CD14-positive monocyte (primary cell): ENCODE data around the gene MXRA8. TPM values are rescaled to one million over a fixed set of nuclear protein-coding genes. Genes with fewer than 3 reads are reported as not detected.

Source experiments
- DNase-seq, 3 donors: peaks; one replicate each; pipeline ENCODE4 v3.0.0-alpha.2; 2011 to 2022
- H2AFZ ChIP-seq: 2 replicates; pipeline ENCODE4 v1.6.0; 2012; ENCODE audit warnings: mild to moderate bottlenecking, low read depth, low read length, inconsistent platforms; ENCODE audit not compliant: insufficient read depth, poor library complexity, severe bottlenecking
- H3K27ac ChIP-seq, 2 donors: 1 replicate in 1 of 2; 2 replicates in 1 of 2; pipeline ENCODE4 v1.5.1; 2012 to 2013; ENCODE audit warnings: low read length in 2 of 2, control low read depth in 1 of 2, inconsistent platforms in 1 of 2, low read depth in 1 of 2, mild to moderate bottlenecking in 1 of 2
- H3K27me3 ChIP-seq, 2 donors: one replicate each; pipeline versions ENCODE4 v1.6.0 to v1.6.1; 2011 to 2013; ENCODE audit warnings: low read length in 2 of 2; ENCODE audit not compliant: control insufficient read depth in 2 of 2, insufficient read depth in 2 of 2
- H3K36me3 ChIP-seq, 2 donors: replicated peaks in 1 of 2; 1 replicate in 1 of 2; 2 replicates in 1 of 2; pipeline versions ENCODE4 v1.5.1 to v1.6.1; 2012 to 2013; ENCODE audit warnings: low read length in 2 of 2, control low read depth in 1 of 2, inconsistent platforms in 1 of 2, mild to moderate bottlenecking in 1 of 2; ENCODE audit not compliant: insufficient read depth in 2 of 2, control insufficient read depth in 1 of 2
- H3K4me1 ChIP-seq, 2 donors: 1 replicate in 1 of 2; 2 replicates in 1 of 2; pipeline versions ENCODE4 v1.5.1 to v1.6.1; 2012 to 2013; ENCODE audit warnings: low read length in 2 of 2, control low read depth in 1 of 2, inconsistent platforms in 1 of 2, mild to moderate bottlenecking in 1 of 2, moderate library complexity in 1 of 2; ENCODE audit not compliant: insufficient read depth in 2 of 2, control insufficient read depth in 1 of 2
- H3K4me2 ChIP-seq: replicated peaks from 2 replicates; pipeline ENCODE3; 2012; ENCODE audit warnings: low read length, moderate library complexity, mild to moderate bottlenecking; ENCODE audit not compliant: poor library complexity, severe bottlenecking; ENCODE audit errors: extremely low read depth
- H3K4me3 ChIP-seq, 3 experiments: fragments of 200-600 bp in 1 of 3; sonication (generic) in 1 of 3; replicated peaks in 1 of 3; 1 replicate in 2 of 3; 2 replicates in 1 of 3; pipeline ENCODE4 v1.5.1; 2011 to 2013; ENCODE audit warnings: low read length in 3 of 3, mild to moderate bottlenecking in 3 of 3, control low read depth in 2 of 3, low read depth in 2 of 3, inconsistent platforms in 1 of 3, moderate library complexity in 1 of 3
- H3K79me2 ChIP-seq: 2 replicates; pipeline ENCODE4 v1.6.0; 2012; ENCODE audit warnings: mild to moderate bottlenecking, control low read depth, inconsistent platforms, low read length, moderate library complexity; ENCODE audit not compliant: insufficient read depth
- H3K9ac ChIP-seq: 2 replicates; pipeline ENCODE4 v1.6.0; 2017; ENCODE audit warnings: low read length, mild to moderate bottlenecking; ENCODE audit not compliant: insufficient read depth, poor library complexity, severe bottlenecking
- H3K9me3 ChIP-seq, 2 donors: replicated peaks in 1 of 2; 1 replicate in 1 of 2; 2 replicates in 1 of 2; pipeline versions ENCODE4 v1.5.1 to v1.6.1; 2012 to 2013; ENCODE audit warnings: low read length in 2 of 2, control low read depth in 1 of 2; ENCODE audit not compliant: control insufficient read depth in 1 of 2, insufficient read depth in 1 of 2
- H4K20me1 ChIP-seq: 2 replicates; pipeline ENCODE4 v1.6.0; 2012; ENCODE audit warnings: mild to moderate bottlenecking, low read length, control low read depth, moderate library complexity; ENCODE audit not compliant: insufficient read depth
- H3K27ac Mint-ChIP-seq, 7 donors: one replicate each; pipeline ENCODE4 v1.8.0; 2020; ENCODE audit warnings: mild to moderate bottlenecking in 7 of 7, mixed read lengths in 7 of 7, moderate library complexity in 6 of 7, inconsistent platforms in 2 of 7
- H3K27me3 Mint-ChIP-seq, 3 donors: one replicate each; pipeline ENCODE4 v1.8.0; 2021 to 2022; ENCODE audit warnings: low read depth in 3 of 3, mild to moderate bottlenecking in 3 of 3, mixed read lengths in 3 of 3, moderate library complexity in 3 of 3, inconsistent platforms in 1 of 3
- H3K36me3 Mint-ChIP-seq, 2 donors: one replicate each; pipeline ENCODE4 v1.8.0; 2020; ENCODE audit warnings: mixed read lengths in 2 of 2, inconsistent platforms in 1 of 2, mild to moderate bottlenecking in 1 of 2
- H3K4me1 Mint-ChIP-seq: one replicate; pipeline ENCODE4 v1.8.0; 2020; ENCODE audit warnings: mild to moderate bottlenecking, mixed read lengths
- H3K4me3 Mint-ChIP-seq, 2 donors: one replicate each; pipeline ENCODE4 v1.8.0; 2020; ENCODE audit warnings: mild to moderate bottlenecking in 2 of 2, mixed read lengths in 2 of 2, moderate library complexity in 1 of 2
- H3K9me3 Mint-ChIP-seq, 7 donors: one replicate each; pipeline ENCODE4 v1.8.0; 2020 to 2022; ENCODE audit warnings: mixed read lengths in 7 of 7, mild to moderate bottlenecking in 6 of 7, moderate library complexity in 6 of 7, inconsistent platforms in 2 of 7
- WGBS: methylation state at CpG from one replicate; pipeline ENCODE4 v1.1.5; 2013; ENCODE audit warnings: missing lambda C conversion rate; ENCODE audit not compliant: insufficient coverage; 5-methylcytosine and 5-hydroxymethylcytosine counted together
- intact Hi-C, 2 donors: fragments of 100-400 bp; cut with micrococcal nuclease; formaldehyde crosslinking; loops; one replicate each; pipeline versions ENCODE4 v1.15.0 to v1.15.1; 2023
- polyA plus RNA-seq, 3 donors: library from polyadenylated mRNA; depleted of rRNA in 1 of 3; unstranded in 2 of 3; stranded (reverse) in 1 of 3; fragments of 300-500 nt in 2 of 3; fragments of >200 nt in 1 of 3; fragmentation: Illumina TruSeq in 2 of 3; gene quantifications; 1 replicate in 2 of 3; 2 replicates in 1 of 3; pipeline ENCODE4 v1.2.3, GENCODE V29; 2012 to 2021
- TF ChIP-seq, protein P1 (sequence below): fragments of 200-600 bp; IDR thresholded peaks from one replicate; pipeline ENCODE4 v1.8.0; 2022; ENCODE audit warnings: antibody characterized with exemption, mild to moderate bottlenecking

Gene MXRA8
- polyA plus RNA-seq, 3 donors = not detected

DNA sequence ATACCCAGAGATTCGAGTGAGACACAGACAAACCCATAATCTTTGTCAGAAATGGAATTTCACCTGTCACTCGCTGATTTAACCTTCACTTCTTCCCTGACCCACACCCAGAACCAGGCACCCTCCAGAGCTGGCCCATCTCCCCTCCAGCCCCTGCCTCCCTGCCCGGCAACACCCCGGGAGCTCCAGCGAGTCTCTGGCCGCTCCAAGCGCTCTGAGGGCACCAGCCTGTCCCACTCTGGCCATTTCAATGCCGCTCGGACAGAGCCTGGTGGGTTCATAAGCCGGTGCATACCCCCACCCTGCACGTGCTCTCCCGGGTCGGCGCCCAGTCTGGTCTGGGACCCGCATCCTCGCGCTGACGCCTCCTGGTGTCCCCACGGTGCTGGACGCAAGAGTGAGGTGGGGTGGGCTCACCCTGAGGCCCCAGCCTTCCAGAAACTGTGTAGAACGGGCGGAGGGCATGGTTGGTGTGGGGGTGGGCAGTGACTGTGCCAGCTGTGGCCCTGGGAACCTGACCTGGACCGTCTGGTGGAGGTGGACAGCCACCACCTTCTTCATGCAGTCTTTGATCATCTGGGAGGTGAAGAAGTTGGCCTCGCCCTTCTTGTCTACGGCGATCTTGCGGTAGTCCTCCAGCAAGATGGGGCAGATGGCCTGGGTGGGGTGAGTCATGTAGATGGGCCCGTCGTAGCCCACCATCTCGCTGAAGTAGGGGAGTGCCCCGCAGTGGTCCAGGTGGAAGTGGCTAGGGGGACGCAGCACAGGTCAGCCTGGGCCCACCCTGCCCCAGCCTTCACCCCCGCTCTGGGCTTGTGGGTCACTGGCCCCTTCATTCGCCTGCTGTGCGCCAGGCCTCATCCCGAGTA is 39.3 kb downstream of the MXRA8 start:
- H4K20me1 ChIP-seq = peaks cover 73% of the 10 kb centered on the region

GRCh38 chr1:1318131-1318652 is 40.2 kb downstream of the MXRA8 start:
- Histone ChIP-seq H3K4me2 (no peak overlapping the region), H2AFZ (no peak overlapping the region), H3K27ac (no peak overlapping the region), H3K27me3 (no peaks in the 10 kb centered on the region), H3K4me3 (no peak overlapping the region), H4K20me1 (peaks cover 78% of the 10 kb centered on the region), H3K4me1 (peaks cover 4% of the 10 kb centered on the region in 2 donors), H3K79me2 (peaks cover 30% of the 10 kb centered on the region), H3K9ac (no peak overlapping the region), H3K9me3 (no peaks in the 10 kb centered on the region), H3K36me3 (peaks cover 55 to 70% of the 10 kb centered on the region in 2 donors)
- Mint-ChIP-seq H3K27ac (peak overlapping the region in 3 of 7 donors; percentile 5 to 40 (median 37)), H3K36me3 (peaks cover 42 to 70% of the 10 kb centered on the region in 2 donors), H3K27me3 (no peaks in the 10 kb centered on the region), H3K9me3 (no peaks in the 10 kb centered on the region), H3K4me1 (peaks cover 9% of the 10 kb centered on the region), H3K4me3 (no peak overlapping the region)
- no peak for DNase-seq
- TF ChIP-seq, protein P1, sequence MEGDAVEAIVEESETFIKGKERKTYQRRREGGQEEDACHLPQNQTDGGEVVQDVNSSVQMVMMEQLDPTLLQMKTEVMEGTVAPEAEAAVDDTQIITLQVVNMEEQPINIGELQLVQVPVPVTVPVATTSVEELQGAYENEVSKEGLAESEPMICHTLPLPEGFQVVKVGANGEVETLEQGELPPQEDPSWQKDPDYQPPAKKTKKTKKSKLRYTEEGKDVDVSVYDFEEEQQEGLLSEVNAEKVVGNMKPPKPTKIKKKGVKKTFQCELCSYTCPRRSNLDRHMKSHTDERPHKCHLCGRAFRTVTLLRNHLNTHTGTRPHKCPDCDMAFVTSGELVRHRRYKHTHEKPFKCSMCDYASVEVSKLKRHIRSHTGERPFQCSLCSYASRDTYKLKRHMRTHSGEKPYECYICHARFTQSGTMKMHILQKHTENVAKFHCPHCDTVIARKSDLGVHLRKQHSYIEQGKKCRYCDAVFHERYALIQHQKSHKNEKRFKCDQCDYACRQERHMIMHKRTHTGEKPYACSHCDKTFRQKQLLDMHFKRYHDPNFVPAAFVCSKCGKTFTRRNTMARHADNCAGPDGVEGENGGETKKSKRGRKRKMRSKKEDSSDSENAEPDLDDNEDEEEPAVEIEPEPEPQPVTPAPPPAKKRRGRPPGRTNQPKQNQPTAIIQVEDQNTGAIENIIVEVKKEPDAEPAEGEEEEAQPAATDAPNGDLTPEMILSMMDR = no peak
- WGBS = no CpG with 5 or more reads among the region's 9 CpGs
- intact Hi-C loops = no loop called here

More for the DNA sequence above, 39.3 kb downstream of the MXRA8 start:
- H3K27me3 ChIP-seq = no peaks in the 10 kb centered on the region
- no peak overlapping the region for H3K4me3 Mint-ChIP-seq
- H3K79me2 ChIP-seq = peaks cover 35% of the 10 kb centered on the region
- H3K36me3 Mint-ChIP-seq = peaks cover 35 to 62% of the 10 kb centered on the region in 2 donors
- H3K36me3 ChIP-seq = peaks cover 47 to 62% of the 10 kb centered on the region in 2 donors
- TF ChIP-seq, protein P1 = no peak
- no peaks in the 10 kb centered on the region for H3K27me3 Mint-ChIP-seq
- WGBS = 94% methylated on average over 25 of the region's 36 CpGs
- no peaks in the 10 kb centered on the region for H3K9me3 ChIP-seq
- H2AFZ ChIP-seq = no peak overlapping the region
- peaks cover 14% of the 10 kb centered on the region for H3K4me1 Mint-ChIP-seq
- H3K27ac Mint-ChIP-seq = peak overlapping the region in 5 of 7 donors; percentile 5 to 72 (median 45)
- H3K4me1 ChIP-seq = peaks cover 8 to 9% of the 10 kb centered on the region in 2 donors
- H3K4me3 ChIP-seq = no peak overlapping the region
- intact Hi-C loops = no loop called here
- H3K4me2 ChIP-seq = no peak overlapping the region
- H3K9ac ChIP-seq = no peak overlapping the region
- H3K27ac ChIP-seq = no peak overlapping the region
- H3K9me3 Mint-ChIP-seq = no peaks in the 10 kb centered on the region
- no peak for DNase-seq
